Esophagus squamous epithelium (tissue), 4 donors: Measurements from ENCODE around the gene SYTL3.

Source experiments
- POLR2A ChIP-seq, 4 donors: fragments of 450-650 bp; IDR thresholded peaks; one replicate each; pipeline ENCODE4 v1.6.1; 2017; ENCODE audit warnings: antibody characterized with exemption in 4 of 4, mild to moderate bottlenecking in 4 of 4, moderate library complexity in 3 of 4
- TF ChIP-seq, protein P1 (sequence below), 6 experiments: fragments of 450-650 bp in 4 of 6; fragments of 200-600 bp in 2 of 6; sonication (generic) in 2 of 6; IDR thresholded peaks; one replicate each; pipeline ENCODE4 v1.5.1; 2016 to 2019; ENCODE audit warnings: antibody characterized with exemption in 6 of 6, mild to moderate bottlenecking in 4 of 6, moderate library complexity in 4 of 6

DNA sequence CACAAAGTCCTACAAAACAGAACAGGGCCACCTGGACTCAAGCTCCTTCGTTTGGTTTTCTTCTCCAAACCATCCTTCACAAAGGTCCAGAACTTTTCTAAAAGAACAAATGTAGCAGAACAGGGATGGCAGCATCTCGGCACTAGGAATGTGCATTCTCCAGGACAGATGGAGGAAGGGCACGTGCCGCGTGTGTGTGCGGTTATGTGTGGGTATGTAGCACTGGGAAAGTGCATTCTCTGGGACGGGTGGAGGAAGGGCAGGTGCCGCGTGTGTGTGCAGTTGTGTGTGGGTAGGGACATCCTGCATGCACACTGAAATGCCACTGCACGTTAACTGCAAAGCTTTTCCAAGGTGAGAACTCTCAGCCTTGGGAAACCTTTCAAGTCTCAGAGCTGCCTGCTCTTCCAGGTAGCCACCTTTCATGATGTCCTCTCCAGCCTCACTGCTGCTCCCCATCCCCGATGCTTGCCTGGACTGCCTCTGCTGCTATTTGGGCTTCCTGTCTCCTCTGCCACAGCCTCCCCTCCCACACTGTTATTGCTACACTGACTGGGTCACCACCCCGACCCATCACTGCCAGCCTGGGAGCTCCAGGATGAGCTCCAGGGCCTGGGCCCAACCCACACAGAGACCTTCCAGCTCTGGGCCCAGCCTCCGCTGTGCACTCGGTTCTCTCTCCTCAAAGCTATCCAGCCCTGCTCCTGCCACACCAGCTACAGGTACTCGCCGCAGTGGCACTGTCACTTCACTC lies 121.7 kb downstream of the SYTL3 start:
- TF ChIP-seq POLR2A (IDR thresholded peaks at IDR 0.05), result no peak
- TF ChIP-seq, protein P1, sequence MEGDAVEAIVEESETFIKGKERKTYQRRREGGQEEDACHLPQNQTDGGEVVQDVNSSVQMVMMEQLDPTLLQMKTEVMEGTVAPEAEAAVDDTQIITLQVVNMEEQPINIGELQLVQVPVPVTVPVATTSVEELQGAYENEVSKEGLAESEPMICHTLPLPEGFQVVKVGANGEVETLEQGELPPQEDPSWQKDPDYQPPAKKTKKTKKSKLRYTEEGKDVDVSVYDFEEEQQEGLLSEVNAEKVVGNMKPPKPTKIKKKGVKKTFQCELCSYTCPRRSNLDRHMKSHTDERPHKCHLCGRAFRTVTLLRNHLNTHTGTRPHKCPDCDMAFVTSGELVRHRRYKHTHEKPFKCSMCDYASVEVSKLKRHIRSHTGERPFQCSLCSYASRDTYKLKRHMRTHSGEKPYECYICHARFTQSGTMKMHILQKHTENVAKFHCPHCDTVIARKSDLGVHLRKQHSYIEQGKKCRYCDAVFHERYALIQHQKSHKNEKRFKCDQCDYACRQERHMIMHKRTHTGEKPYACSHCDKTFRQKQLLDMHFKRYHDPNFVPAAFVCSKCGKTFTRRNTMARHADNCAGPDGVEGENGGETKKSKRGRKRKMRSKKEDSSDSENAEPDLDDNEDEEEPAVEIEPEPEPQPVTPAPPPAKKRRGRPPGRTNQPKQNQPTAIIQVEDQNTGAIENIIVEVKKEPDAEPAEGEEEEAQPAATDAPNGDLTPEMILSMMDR (IDR thresholded peaks at IDR 0.05), result no peak
